Measurements from ENCODE around the gene ARHGEF16. TPM values are rescaled to one million over a fixed set of nuclear protein-coding genes. Genes with fewer than 3 reads are reported as not detected.

ARHGEF16 gene
- total and polyA plus RNA-seq, 2 donors = 1.4 to 2.3 TPM

- no peak for DNase-seq (ENCODE audit: low read depth in 6 of 9, low spot score in 9 of 9)
- Histone ChIP-seq H3K36me3 (ENCODE audit: control insufficient read depth in 2 of 2, insufficient read depth in 2 of 2, low read length in 1 of 2) (no peaks in the 10 kb centered on the region), H3K4me1 (ENCODE audit: control insufficient read depth in 2 of 2, insufficient read depth in 2 of 2, low read length in 2 of 2) (no peaks in the 10 kb centered on the region), H3K4me3 (ENCODE audit: low read length in 2 of 2) (no peak overlapping the region), H3K27ac (ENCODE audit: low read depth in 1 of 2, low read length in 1 of 2) (no peak overlapping the region), H3K9me3 (ENCODE audit: control insufficient read depth in 2 of 2, insufficient read depth in 1 of 2, low read length in 1 of 2) (no peaks in the 10 kb centered on the region), H3K27me3 (ENCODE audit: control insufficient read depth in 2 of 2, insufficient read depth in 1 of 2, low read length in 1 of 2) (no peaks in the 10 kb centered on the region)
- WGBS = 83% methylated on average over 30 of the region's 30 CpGs
Measured at GRCh38 chr1:3479511-3480368, 25.3 kb downstream of the ARHGEF16 start.

GRCh38 chr1:3480369-3480719 is 25.9 kb downstream of the ARHGEF16 start:
- 83% methylated on average over 21 of the region's 21 CpGs for WGBS
- DNase-seq (ENCODE audit: low read depth in 6 of 9, low spot score in 9 of 9) = no peak
- no peaks in the 10 kb centered on the region for H3K36me3 ChIP-seq (ENCODE audit: control insufficient read depth in 2 of 2, insufficient read depth in 2 of 2, low read length in 1 of 2)
- H3K27ac ChIP-seq (ENCODE audit: low read depth in 1 of 2, low read length in 1 of 2) = no peak overlapping the region
- no peaks in the 10 kb centered on the region for H3K27me3 ChIP-seq (ENCODE audit: control insufficient read depth in 2 of 2, insufficient read depth in 1 of 2, low read length in 1 of 2)
- H3K4me1 ChIP-seq (ENCODE audit: control insufficient read depth in 2 of 2, insufficient read depth in 2 of 2, low read length in 2 of 2) = no peaks in the 10 kb centered on the region
- no peak overlapping the region for H3K4me3 ChIP-seq (ENCODE audit: low read length in 2 of 2)
- no peaks in the 10 kb centered on the region for H3K9me3 ChIP-seq (ENCODE audit: control insufficient read depth in 2 of 2, insufficient read depth in 1 of 2, low read length in 1 of 2)

- DNase-seq (ENCODE audit: low read depth in 6 of 9, low spot score in 9 of 9) = no peak
- Histone ChIP-seq H3K4me3 (ENCODE audit: low read length in 2 of 2) (no peak overlapping the region), H3K27ac (ENCODE audit: low read depth in 1 of 2, low read length in 1 of 2) (no peak overlapping the region), H3K36me3 (ENCODE audit: control insufficient read depth in 2 of 2, insufficient read depth in 2 of 2, low read length in 1 of 2) (no peaks in the 10 kb centered on the region), H3K9me3 (ENCODE audit: control insufficient read depth in 2 of 2, insufficient read depth in 1 of 2, low read length in 1 of 2) (no peaks in the 10 kb centered on the region), H3K4me1 (ENCODE audit: control insufficient read depth in 2 of 2, insufficient read depth in 2 of 2, low read length in 2 of 2) (no peaks in the 10 kb centered on the region), H3K27me3 (ENCODE audit: control insufficient read depth in 2 of 2, insufficient read depth in 1 of 2, low read length in 1 of 2) (no peaks in the 10 kb centered on the region)
- WGBS = 64% methylated on average over 15 of the region's 15 CpGs
Measured at GRCh38 chr1:3481046-3481445, 26.6 kb downstream of the ARHGEF16 start.

- H3K27ac ChIP-seq (ENCODE audit: low read depth in 1 of 2, low read length in 1 of 2) = no peak overlapping the region
Measured at GRCh38 chr1:3481836-3482375, 27.4 kb downstream of the ARHGEF16 start.

GRCh38 chr1:3482378-3482849 is 27.9 kb downstream of the ARHGEF16 start:
- no peak for DNase-seq (ENCODE audit: low read depth in 6 of 9, low spot score in 9 of 9)
- Histone ChIP-seq H3K4me3 (ENCODE audit: low read length in 2 of 2) (no peak overlapping the region), H3K36me3 (ENCODE audit: control insufficient read depth in 2 of 2, insufficient read depth in 2 of 2, low read length in 1 of 2) (no peaks in the 10 kb centered on the region), H3K9me3 (ENCODE audit: control insufficient read depth in 2 of 2, insufficient read depth in 1 of 2, low read length in 1 of 2) (no peaks in the 10 kb centered on the region), H3K27ac (ENCODE audit: low read depth in 1 of 2, low read length in 1 of 2) (no peak overlapping the region), H3K27me3 (ENCODE audit: control insufficient read depth in 2 of 2, insufficient read depth in 1 of 2, low read length in 1 of 2) (no peaks in the 10 kb centered on the region), H3K4me1 (ENCODE audit: control insufficient read depth in 2 of 2, insufficient read depth in 2 of 2, low read length in 2 of 2) (no peaks in the 10 kb centered on the region)
- 53% methylated on average over 18 of the region's 18 CpGs for WGBS

More at GRCh38 chr1:3481836-3482375, 27.4 kb downstream of the ARHGEF16 start:
- Histone ChIP-seq H3K9me3 (ENCODE audit: control insufficient read depth in 2 of 2, insufficient read depth in 1 of 2, low read length in 1 of 2) (no peaks in the 10 kb centered on the region), H3K36me3 (ENCODE audit: control insufficient read depth in 2 of 2, insufficient read depth in 2 of 2, low read length in 1 of 2) (no peaks in the 10 kb centered on the region), H3K4me3 (ENCODE audit: low read length in 2 of 2) (no peak overlapping the region), H3K27me3 (ENCODE audit: control insufficient read depth in 2 of 2, insufficient read depth in 1 of 2, low read length in 1 of 2) (no peaks in the 10 kb centered on the region), H3K4me1 (ENCODE audit: control insufficient read depth in 2 of 2, insufficient read depth in 2 of 2, low read length in 2 of 2) (no peaks in the 10 kb centered on the region)
- WGBS = 75% methylated on average over 20 of the region's 20 CpGs
- DNase-seq (ENCODE audit: low read depth in 6 of 9, low spot score in 9 of 9) = no peak

GRCh38 chr1:3483380-3483779 is 28.9 kb downstream of the ARHGEF16 start:
- Histone ChIP-seq H3K36me3 (ENCODE audit: control insufficient read depth in 2 of 2, insufficient read depth in 2 of 2, low read length in 1 of 2) (no peaks in the 10 kb centered on the region), H3K4me1 (ENCODE audit: control insufficient read depth in 2 of 2, insufficient read depth in 2 of 2, low read length in 2 of 2) (no peaks in the 10 kb centered on the region), H3K4me3 (ENCODE audit: low read length in 2 of 2) (no peak overlapping the region), H3K27ac (ENCODE audit: low read depth in 1 of 2, low read length in 1 of 2) (no peak overlapping the region), H3K27me3 (ENCODE audit: control insufficient read depth in 2 of 2, insufficient read depth in 1 of 2, low read length in 1 of 2) (no peaks in the 10 kb centered on the region), H3K9me3 (ENCODE audit: control insufficient read depth in 2 of 2, insufficient read depth in 1 of 2, low read length in 1 of 2) (peaks cover 0 to 3% of the 10 kb centered on the region in 2 donors)
- no peak for DNase-seq (ENCODE audit: low read depth in 6 of 9, low spot score in 9 of 9)
- WGBS = 83% methylated on average over 14 of the region's 14 CpGs

GRCh38 chr1:3483801-3484444 is 29.5 kb downstream of the ARHGEF16 start:
- 57% methylated on average over 31 of the region's 31 CpGs for WGBS
- DNase-seq (ENCODE audit: low read depth in 6 of 9, low spot score in 9 of 9) = peak in 4 of 9 donors; percentile 18 to 33 (median 26)
- Histone ChIP-seq H3K27me3 (ENCODE audit: control insufficient read depth in 2 of 2, insufficient read depth in 1 of 2, low read length in 1 of 2) (no peaks in the 10 kb centered on the region), H3K4me1 (ENCODE audit: control insufficient read depth in 2 of 2, insufficient read depth in 2 of 2, low read length in 2 of 2) (no peaks in the 10 kb centered on the region), H3K36me3 (ENCODE audit: control insufficient read depth in 2 of 2, insufficient read depth in 2 of 2, low read length in 1 of 2) (no peaks in the 10 kb centered on the region), H3K4me3 (ENCODE audit: low read length in 2 of 2) (no peak overlapping the region), H3K27ac (ENCODE audit: low read depth in 1 of 2, low read length in 1 of 2) (no peak overlapping the region), H3K9me3 (ENCODE audit: control insufficient read depth in 2 of 2, insufficient read depth in 1 of 2, low read length in 1 of 2) (peaks cover 0 to 5% of the 10 kb centered on the region in 2 donors)

- Histone ChIP-seq H3K27ac (ENCODE audit: low read depth in 1 of 2, low read length in 1 of 2) (no peak overlapping the region), H3K27me3 (ENCODE audit: control insufficient read depth in 2 of 2, insufficient read depth in 1 of 2, low read length in 1 of 2) (no peaks in the 10 kb centered on the region), H3K36me3 (ENCODE audit: control insufficient read depth in 2 of 2, insufficient read depth in 2 of 2, low read length in 1 of 2) (no peaks in the 10 kb centered on the region), H3K4me3 (ENCODE audit: low read length in 2 of 2) (no peak overlapping the region), H3K9me3 (ENCODE audit: control insufficient read depth in 2 of 2, insufficient read depth in 1 of 2, low read length in 1 of 2) (peaks cover 0 to 14% of the 10 kb centered on the region in 2 donors), H3K4me1 (ENCODE audit: control insufficient read depth in 2 of 2, insufficient read depth in 2 of 2, low read length in 2 of 2) (no peaks in the 10 kb centered on the region)
- 95% methylated on average over 14 of the region's 14 CpGs for WGBS
- no peak for DNase-seq (ENCODE audit: low read depth in 6 of 9, low spot score in 9 of 9)
Measured at GRCh38 chr1:3485016-3485415, 30.6 kb downstream of the ARHGEF16 start.

- DNase-seq (ENCODE audit: low read depth in 6 of 9, low spot score in 9 of 9) = no peak
- peaks cover 0 to 14% of the 10 kb centered on the region in 2 donors for H3K9me3 ChIP-seq (ENCODE audit: control insufficient read depth in 2 of 2, insufficient read depth in 1 of 2, low read length in 1 of 2)
- no peak overlapping the region for H3K4me3 ChIP-seq (ENCODE audit: low read length in 2 of 2)
- peaks cover 0 to 3% of the 10 kb centered on the region in 2 donors for H3K4me1 ChIP-seq (ENCODE audit: control insufficient read depth in 2 of 2, insufficient read depth in 2 of 2, low read length in 2 of 2)
- no peaks in the 10 kb centered on the region for H3K36me3 ChIP-seq (ENCODE audit: control insufficient read depth in 2 of 2, insufficient read depth in 2 of 2, low read length in 1 of 2)
- H3K27me3 ChIP-seq (ENCODE audit: control insufficient read depth in 2 of 2, insufficient read depth in 1 of 2, low read length in 1 of 2) = no peaks in the 10 kb centered on the region
- 95% methylated on average over 4 of the region's 4 CpGs for WGBS
- H3K27ac ChIP-seq (ENCODE audit: low read depth in 1 of 2, low read length in 1 of 2) = no peak overlapping the region
Measured at GRCh38 chr1:3488432-3488831, 34.0 kb downstream of the ARHGEF16 start.
